HG02623 (cell line): ENCODE results near the gene MLEC.

Experiments
- ATAC-seq: cut with Tn5 transposase; IDR thresholded peaks from one replicate; pipeline ENCODE4 v1.9.1; 2021; ENCODE audit warnings: moderate library complexity; ENCODE audit not compliant: unreplicated experiment

The MLEC gene

GRCh38 chr12:120739821-120740613 lies 53.1 kb downstream of the MLEC start:
- ATAC-seq: no peak

GRCh38 chr12:120740871-120741270 lies 53.9 kb downstream of the MLEC start:
- ATAC-seq: no peak

GRCh38 chr12:120741476-120742421 lies 54.8 kb downstream of the MLEC start:
- ATAC-seq: no peak

GRCh38 chr12:120744922-120745493 lies 58.1 kb downstream of the MLEC start:
- no peak for ATAC-seq

- ATAC-seq: no peak
Observed at GRCh38 chr12:120748242-120748641, 61.3 kb downstream of the MLEC start.

GRCh38 chr12:120749256-120749655 lies 62.3 kb downstream of the MLEC start:
- ATAC-seq: no peak

GRCh38 chr12:120750806-120751205 lies 63.9 kb downstream of the MLEC start:
- no peak for ATAC-seq

GRCh38 chr12:120751389-120751788 lies 64.4 kb downstream of the MLEC start:
- no peak for ATAC-seq
